Measurements from ENCODE around the gene KNTC1.
"Not testable (repeated sequence)": the region's sequence is repeated elsewhere in the genome, so short reads cannot be mapped to it uniquely, and the experiment has no call there.

The KNTC1 gene

GRCh38 chr12:122513028-122513427 is 14.0 kb upstream of the KNTC1 start:
- DNase-seq = not testable (repeated sequence)

- no peak for DNase-seq
These were observed 13.4 kb upstream of the KNTC1 start for GRCh38 chr12:122513660-122514059.

DNA sequence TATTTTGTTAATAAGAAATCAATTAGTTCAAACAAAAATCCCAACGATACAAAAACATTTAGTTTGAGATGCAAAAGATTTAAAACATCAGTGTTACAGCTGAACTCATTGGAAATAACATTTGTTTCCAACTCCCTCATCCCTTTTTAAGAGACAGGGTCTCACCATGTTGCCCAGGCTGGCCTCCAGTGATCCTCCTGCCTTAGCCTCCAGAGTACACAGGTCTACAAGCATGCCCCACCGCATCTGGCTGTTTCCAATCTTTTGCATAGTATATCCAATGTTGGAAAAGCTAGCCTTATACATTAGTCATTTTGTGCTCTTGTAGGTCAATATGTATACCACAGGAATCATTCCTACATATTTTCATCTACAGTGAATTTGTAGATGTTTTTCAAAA is 11.8 kb upstream of the KNTC1 start:
- no peak for DNase-seq

DNA sequence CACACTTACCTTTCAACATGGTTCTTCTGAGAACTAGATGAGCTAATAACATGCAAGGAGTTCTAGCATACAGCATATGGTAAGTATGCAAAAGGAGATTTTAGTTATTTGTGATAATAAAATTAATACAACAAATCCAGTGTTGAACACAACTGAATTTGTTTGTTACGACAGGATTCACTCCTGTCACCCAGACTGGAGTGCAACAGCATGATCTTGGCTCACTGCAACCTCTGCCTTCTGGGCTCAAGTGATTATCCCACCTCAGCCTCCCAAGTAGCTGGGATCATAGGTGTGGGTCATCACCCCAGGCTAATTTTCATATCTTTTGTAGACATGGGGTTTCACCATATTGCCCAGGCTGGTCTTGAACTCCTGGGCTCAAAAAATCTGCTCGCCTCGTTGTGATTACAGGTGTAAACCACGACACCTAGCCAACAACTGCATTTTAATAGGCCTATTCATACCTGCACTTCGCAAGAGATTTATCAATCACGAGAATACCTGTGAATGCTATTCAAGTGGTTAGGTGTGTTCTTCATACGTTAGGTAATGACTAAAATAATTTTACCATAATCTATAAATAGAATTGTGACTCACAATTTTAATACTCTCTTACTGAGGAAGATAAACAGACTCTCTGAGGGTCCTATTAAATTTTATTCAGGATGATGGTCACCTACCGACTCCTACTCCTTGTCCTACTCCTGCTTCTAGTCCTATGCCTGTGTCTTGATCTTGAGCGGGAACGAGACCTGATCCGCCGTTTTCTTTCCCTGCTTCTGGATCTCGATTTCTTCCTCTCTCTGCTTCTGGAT is 10.3 kb upstream of the KNTC1 start:
- DNase-seq = no peak

GRCh38 chr12:122517877-122518276 is 9.2 kb upstream of the KNTC1 start:
- DNase-seq = no peak

- DNase-seq = no peak
These were observed 8.1 kb upstream of the KNTC1 start for GRCh38 chr12:122518908-122519307.

DNA sequence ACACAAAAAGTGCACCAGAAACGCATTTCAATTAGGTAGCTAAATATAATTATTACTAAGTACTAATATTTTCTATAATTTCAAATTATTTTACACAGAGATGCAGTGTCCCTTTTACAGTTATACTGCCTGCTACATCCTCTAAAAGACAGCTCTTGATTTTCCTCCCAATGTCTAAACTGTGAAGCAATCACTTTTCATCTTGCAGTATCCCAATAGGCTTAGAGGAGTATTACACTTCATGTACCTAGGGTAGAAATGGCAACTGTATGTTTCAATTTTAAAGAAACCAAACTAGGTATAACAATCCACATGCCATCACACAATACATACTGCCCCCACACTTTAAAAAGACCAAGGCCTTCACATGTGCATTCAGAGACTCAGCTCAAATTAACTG is 7.6 kb upstream of the KNTC1 start:
- no peak for DNase-seq

GRCh38 chr12:122520676-122521075 is 6.4 kb upstream of the KNTC1 start:
- DNase-seq = no peak

GRCh38 chr12:122523280-122523679 is 3.8 kb upstream of the KNTC1 start:
- no peak for DNase-seq

GRCh38 chr12:122523846-122524718 is 3.0 kb upstream of the KNTC1 start:
- no peak for DNase-seq

DNA sequence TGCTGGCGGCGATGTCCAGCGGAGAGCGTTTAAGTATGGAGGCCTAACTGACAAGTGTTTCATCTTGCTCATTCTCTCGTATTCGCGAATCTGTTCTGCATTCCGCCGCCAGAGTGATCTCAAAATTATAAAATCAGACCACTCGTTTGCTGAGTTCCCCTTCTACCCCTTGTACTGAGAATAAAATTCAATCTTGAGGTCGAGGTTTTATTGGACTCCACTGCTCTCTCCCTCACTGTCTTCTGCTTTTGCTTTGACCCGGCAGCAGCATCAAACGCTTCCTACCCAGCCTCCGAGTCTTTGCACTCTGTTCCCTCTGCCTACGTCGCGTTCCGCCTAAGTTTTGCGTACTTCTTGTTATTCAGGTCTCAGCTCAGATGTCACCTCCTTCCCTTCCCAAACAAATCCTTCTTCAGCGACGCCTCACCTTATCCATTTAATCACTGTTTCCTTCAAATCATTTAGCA is 462 bp downstream of the KNTC1 start:
- DNase-seq = no peak

DNA sequence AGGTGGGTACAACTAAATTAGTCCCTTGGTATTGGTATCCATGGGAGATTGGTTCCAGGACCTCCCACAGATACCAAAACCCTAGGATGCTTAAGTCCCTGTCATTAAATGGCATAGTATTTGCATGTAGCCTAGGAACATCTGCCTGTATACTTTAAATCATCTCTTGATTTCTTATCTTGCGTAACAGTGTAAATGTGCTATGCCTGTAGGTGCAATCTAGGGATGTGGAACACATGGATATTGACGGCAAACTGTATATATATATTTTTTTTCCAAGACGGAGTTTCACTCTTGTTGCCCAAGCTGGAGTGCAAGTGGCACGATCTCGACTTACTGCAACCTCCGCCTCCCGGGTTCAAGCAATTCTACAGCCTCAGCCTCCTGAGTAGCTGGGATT is 1.5 kb downstream of the KNTC1 start:
- no peak for DNase-seq

GRCh38 chr12:122528992-122529391 is 1.9 kb downstream of the KNTC1 start:
- no peak for DNase-seq

DNA sequence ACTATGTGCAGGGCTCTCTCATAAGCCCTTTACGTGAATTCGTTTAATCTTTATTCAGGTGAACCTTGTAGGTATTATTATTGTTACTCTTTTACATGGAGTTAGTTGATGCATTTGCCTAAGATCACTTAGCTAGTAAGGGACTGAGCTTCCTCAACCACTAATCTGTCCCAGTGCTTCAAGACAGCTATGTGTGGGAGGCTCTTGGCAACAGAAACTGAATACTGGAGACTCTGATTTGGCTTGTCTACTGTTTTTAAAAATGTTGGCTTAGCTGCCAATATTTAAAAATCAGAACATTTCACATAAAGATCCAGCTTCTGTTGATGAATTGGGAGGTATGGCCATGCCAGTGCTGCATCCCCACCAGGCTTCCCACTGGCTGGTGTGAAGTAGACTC is 6.8 kb downstream of the KNTC1 start:
- no peak for DNase-seq

GRCh38 chr12:122537021-122537420 is 10.0 kb downstream of the KNTC1 start:
- no peak for DNase-seq

DNA sequence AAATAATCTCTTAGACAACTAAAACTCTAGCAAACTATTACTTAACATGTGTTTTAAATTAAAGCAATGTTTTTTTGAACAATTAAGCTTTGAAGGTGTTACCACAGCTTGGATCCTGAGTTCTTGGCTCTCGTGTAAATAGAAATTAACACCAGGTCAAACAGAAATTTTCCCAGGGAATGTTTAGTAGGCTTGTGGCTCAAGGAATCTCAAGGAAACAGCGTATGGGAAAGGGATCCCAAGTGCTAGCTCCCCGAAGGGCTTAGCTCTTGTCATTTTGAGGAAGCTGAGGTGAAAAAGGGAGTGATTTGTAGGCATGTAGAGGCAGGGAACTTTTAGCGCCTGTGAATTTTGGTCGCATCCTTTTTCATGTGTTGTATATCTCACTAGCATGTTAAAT is 11.4 kb downstream of the KNTC1 start:
- no peak for DNase-seq

GRCh38 chr12:122544537-122544936 is 17.5 kb downstream of the KNTC1 start:
- no peak for DNase-seq

DNA sequence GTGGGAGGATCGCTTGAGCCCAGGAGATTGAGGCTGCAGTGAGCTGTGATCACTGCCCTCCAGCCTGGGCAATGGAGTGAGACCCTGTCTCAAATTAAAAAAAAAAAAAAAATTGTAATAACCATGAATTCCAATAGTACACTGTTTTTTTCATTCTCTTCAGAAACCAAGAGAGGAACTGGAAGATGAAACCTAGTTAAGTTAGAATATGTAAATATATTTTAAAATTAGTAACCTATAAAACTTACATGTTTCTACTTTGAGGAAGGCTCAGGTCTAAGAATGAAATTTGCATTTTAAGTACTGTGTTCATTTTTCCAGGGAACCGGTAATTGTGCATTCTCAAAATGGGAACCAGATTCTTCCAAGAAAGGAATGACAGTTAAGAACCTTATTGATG is 18.8 kb downstream of the KNTC1 start:
- DNase-seq = no peak

GRCh38 chr12:122547330-122547729 is 20.3 kb downstream of the KNTC1 start:
- DNase-seq = no peak

DNA sequence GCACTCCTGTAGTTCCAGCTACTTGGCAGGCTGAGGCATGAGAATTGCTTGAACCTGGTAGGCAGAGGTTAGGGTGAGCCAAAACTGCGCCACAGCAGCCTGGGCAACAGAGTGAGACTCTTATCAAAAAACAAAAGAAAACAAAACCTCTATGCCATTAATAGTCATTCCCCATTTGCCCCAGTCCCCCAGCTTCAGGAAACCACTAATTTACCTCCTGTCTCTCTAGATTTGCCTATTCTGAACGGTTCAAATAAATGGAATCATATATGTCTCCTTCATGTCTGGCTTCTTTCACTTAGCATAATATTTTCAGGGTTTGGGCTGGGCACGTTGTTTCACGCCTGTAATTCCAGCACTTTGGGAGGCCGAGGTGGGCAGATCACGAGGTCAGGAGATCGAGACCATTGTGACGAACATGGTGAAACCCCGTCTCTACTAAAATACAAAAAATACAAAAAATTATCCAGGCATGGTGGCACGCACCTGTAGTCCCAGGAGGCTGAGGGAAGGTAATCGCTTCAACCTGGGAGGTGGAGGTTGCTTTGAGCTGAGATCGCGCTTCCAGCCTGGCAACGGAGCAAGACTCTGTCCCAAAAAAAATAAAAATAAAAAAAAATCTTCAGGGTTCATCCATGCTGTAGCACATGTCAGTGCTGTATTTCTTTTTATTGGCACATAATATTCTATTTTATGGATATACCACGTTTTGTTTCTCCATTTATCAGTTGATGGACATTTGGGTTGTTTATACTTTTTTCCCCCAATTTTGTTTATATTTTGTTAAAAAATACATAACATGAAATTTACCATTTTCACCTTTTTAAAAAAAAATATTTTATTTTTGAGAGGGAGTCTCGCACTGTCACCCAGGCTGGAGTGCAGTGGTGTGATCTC is 31.9 kb downstream of the KNTC1 start:
- no peak for DNase-seq

- no peak for DNase-seq
These were observed 33.1 kb downstream of the KNTC1 start for GRCh38 chr12:122560138-122560537.

- no peak for DNase-seq
These were observed 36.3 kb downstream of the KNTC1 start for GRCh38 chr12:122563361-122563760.

DNA sequence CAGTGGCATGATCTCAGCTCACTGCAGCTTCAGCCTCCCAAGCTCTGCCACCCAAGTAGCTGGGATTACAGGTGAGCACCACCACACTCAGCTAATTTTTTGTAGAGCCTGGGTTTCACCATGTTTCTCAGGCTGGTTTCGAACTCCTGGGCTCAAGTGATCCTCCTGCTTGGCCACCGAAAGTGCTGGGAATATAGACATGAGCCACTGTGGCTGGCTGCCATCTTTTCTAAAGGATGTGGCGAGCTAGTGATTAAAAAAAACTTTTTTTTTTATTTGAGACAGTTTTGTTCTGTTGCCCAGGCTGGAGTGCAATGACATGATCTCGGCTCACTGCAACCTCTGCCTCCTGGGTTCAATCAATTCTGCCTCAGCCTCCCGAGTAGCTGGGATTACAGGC is 39.8 kb downstream of the KNTC1 start:
- DNase-seq = not testable (repeated sequence)

Data from activated CD4-positive, CD25-positive, alpha-beta regulatory T cell (primary cell).